ENCODE results near the gene MAGEA12. TPM values are rescaled to one million over a fixed set of nuclear protein-coding genes. Genes with fewer than 3 reads are reported as not detected.
"Not testable (repeated sequence)": the region's sequence is repeated elsewhere in the genome, so short reads cannot be mapped to it uniquely, and the experiment has no call there.

MAGEA12 gene, protein sequence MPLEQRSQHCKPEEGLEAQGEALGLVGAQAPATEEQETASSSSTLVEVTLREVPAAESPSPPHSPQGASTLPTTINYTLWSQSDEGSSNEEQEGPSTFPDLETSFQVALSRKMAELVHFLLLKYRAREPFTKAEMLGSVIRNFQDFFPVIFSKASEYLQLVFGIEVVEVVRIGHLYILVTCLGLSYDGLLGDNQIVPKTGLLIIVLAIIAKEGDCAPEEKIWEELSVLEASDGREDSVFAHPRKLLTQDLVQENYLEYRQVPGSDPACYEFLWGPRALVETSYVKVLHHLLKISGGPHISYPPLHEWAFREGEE
- not detected for total RNA-seq
- polyA plus RNA-seq, result not detected
- long read RNA-seq, donor 1, result 0 reads
- long read RNA-seq, donor 2, result 0 reads
- long read RNA-seq, donor 3, result 0 reads
- long read RNA-seq, donor 4, result 0 reads
- long read RNA-seq, donor 5, result 0 reads

DNA sequence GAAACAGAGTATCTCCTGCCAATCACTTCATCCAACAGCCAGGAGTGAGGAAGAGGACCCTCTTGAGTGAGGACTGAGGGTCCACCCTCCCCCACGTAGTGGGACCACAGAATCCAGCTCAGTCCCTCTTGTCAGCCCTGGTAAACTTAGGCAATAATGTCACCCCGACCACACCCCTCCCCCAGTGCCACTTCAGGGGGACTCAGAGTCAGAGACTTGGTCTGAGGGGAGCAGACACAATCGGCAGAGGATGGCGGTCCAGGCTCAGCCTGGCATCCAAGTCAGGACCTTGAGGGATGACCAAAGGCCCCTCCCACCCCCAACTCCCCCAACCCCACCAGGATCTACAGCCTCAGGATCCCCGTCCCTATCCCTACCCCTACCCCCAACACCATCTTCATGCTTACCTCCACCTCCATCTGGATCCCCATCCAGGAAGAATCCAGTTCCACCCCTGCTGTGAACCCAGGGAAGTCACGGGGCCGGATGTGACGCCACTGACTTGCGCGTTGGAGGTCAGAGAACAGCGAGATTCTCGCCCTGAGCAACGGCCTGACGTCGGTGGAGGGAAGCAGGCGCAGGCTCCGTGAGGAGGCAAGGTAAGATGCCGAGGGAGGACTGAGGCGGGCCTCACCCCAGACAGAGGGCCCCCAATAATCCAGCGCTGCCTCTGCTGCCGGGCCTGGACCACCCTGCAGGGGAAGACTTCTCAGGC lies at the start of gene MAGEA12, which contains the start of gene CSAG1:
Gene MAGEA12 (plus strand): TSS at position 497 of the 715 bp plus-strand sequence. CDS start 2,405 bp downstream, outside the sequence.
Gene CSAG1 (minus strand): TSS at position 461 of the 715 bp plus-strand sequence. CDS start 1,261 bp downstream, outside the sequence.
- Histone ChIP-seq H3K27me3 (ENCODE audit: control insufficient read depth in 3 of 3, insufficient read depth in 3 of 3, low read length in 2 of 3) (no peaks in the 10 kb centered on the region), H3K9me3 (ENCODE audit: control insufficient read depth in 4 of 4, insufficient read depth in 3 of 4, low read length in 3 of 4) (peaks cover 0 to 3% (median 0%) of the 10 kb centered on the region in 4 donors), H3K36me3 (ENCODE audit: control insufficient read depth in 4 of 4, insufficient read depth in 4 of 4, low read length in 4 of 4) (no peaks in the 10 kb centered on the region), H3K4me3 (no peak within 1 kb of the TSS), H3K4me1 (ENCODE audit: control insufficient read depth in 5 of 5, insufficient read depth in 5 of 5, low read length in 5 of 5) (no peaks in the 10 kb centered on the region), H3K9ac (ENCODE audit: insufficient read depth in 1 of 2, low read length in 2 of 2) (no peak within 1 kb of the TSS), H3K27ac (ENCODE audit: low read depth in 1 of 2, low read length in 1 of 2) (no peak within 1 kb of the TSS)
- TF ChIP-seq, protein P1, sequence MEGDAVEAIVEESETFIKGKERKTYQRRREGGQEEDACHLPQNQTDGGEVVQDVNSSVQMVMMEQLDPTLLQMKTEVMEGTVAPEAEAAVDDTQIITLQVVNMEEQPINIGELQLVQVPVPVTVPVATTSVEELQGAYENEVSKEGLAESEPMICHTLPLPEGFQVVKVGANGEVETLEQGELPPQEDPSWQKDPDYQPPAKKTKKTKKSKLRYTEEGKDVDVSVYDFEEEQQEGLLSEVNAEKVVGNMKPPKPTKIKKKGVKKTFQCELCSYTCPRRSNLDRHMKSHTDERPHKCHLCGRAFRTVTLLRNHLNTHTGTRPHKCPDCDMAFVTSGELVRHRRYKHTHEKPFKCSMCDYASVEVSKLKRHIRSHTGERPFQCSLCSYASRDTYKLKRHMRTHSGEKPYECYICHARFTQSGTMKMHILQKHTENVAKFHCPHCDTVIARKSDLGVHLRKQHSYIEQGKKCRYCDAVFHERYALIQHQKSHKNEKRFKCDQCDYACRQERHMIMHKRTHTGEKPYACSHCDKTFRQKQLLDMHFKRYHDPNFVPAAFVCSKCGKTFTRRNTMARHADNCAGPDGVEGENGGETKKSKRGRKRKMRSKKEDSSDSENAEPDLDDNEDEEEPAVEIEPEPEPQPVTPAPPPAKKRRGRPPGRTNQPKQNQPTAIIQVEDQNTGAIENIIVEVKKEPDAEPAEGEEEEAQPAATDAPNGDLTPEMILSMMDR (IDR thresholded peaks at IDR 0.05; ENCODE audit: control extremely low read depth, extremely low read depth), result no peak
- DNase-seq (no peak), ATAC-seq (ENCODE audit: insufficient read depth, low FRiP score) (no peak)
- WGBS, 2 donors, result 89 to 96% methylated on average over 18 to 21 of the region's 21 CpGs

DNA sequence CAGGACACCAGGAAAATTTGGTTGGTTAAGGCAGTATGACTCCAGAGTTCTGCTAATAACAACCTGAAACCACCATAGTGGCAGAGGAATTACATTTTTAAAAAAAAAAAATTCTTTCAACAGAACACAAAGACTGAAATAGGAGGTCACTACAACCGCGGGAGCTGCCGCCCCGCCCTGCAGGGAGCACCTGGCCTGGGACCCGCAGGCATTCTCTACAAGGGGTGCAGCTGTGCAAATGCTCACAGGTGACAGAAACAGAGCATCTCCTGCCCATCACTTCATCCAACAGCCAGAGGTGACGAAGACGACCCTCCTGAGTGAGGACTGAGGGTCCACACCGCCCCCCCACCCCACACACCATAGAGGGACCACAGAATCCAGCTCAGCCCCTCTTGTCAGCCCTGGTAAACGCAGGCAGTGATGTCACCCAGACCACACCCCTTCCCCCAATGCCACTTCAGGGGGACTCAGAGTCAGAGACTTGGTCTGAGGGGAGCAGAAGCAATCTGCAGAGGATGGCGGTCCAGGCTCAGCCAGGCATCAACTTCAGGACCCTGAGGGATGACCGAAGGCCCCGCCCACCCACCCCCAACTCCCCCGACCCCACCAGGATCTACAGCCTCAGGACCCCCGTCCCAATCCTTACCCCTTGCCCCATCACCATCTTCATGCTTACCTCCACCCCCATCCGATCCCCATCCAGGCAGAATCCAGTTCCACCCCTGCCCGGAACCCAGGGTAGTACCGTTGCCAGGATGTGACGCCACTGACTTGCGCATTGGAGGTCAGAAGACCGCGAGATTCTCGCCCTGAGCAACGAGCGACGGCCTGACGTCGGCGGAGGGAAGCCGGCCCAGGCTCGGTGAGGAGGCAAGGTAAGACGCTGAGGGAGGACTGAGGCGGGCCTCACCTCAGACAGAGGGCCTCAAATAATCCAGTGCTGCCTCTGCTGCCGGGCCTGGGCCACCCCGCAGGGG lies 35.3 kb upstream of the MAGEA12 start, which contains the start of gene MAGEA3:
Gene MAGEA3 (plus strand): TSS at position 843 of the 980 bp plus-strand sequence. CDS start 2,039 bp downstream, outside the sequence.
- not testable (repeated sequence) for H3K9ac ChIP-seq (ENCODE audit: insufficient read depth in 1 of 2, low read length in 2 of 2); H3K27ac ChIP-seq (ENCODE audit: low read depth in 1 of 2, low read length in 1 of 2); H3K4me1 ChIP-seq (ENCODE audit: control insufficient read depth in 5 of 5, insufficient read depth in 5 of 5, low read length in 5 of 5); H3K4me3 ChIP-seq; DNase-seq; H3K9me3 ChIP-seq (ENCODE audit: control insufficient read depth in 4 of 4, insufficient read depth in 3 of 4, low read length in 3 of 4); ATAC-seq (ENCODE audit: insufficient read depth, low FRiP score); H3K27me3 ChIP-seq (ENCODE audit: control insufficient read depth in 3 of 3, insufficient read depth in 3 of 3, low read length in 2 of 3); H3K36me3 ChIP-seq (ENCODE audit: control insufficient read depth in 4 of 4, insufficient read depth in 4 of 4, low read length in 4 of 4)
- WGBS, 2 donors, result 87% methylated on average over 7 of the region's 34 CpGs; no CpG with 5 or more reads in 1 of the 2 donors

DNA sequence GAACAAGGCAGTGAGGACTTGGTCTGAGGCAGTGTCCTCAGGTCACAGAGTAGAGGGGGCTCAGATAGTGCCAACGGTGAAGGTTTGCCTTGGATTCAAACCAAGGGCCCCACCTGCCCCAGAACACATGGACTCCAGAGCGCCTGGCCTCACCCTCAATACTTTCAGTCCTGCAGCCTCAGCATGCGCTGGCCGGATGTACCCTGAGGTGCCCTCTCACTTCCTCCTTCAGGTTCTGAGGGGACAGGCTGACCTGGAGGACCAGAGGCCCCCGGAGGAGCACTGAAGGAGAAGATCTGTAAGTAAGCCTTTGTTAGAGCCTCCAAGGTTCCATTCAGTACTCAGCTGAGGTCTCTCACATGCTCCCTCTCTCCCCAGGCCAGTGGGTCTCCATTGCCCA lies 33.2 kb upstream of the MAGEA12 start:
- not testable (repeated sequence) for H3K36me3 ChIP-seq (ENCODE audit: control insufficient read depth in 4 of 4, insufficient read depth in 4 of 4, low read length in 4 of 4); H3K9me3 ChIP-seq (ENCODE audit: control insufficient read depth in 4 of 4, insufficient read depth in 3 of 4, low read length in 3 of 4); H3K4me1 ChIP-seq (ENCODE audit: control insufficient read depth in 5 of 5, insufficient read depth in 5 of 5, low read length in 5 of 5); H3K27ac ChIP-seq (ENCODE audit: low read depth in 1 of 2, low read length in 1 of 2); H3K9ac ChIP-seq (ENCODE audit: insufficient read depth in 1 of 2, low read length in 2 of 2); H3K27me3 ChIP-seq (ENCODE audit: control insufficient read depth in 3 of 3, insufficient read depth in 3 of 3, low read length in 2 of 3); H3K4me3 ChIP-seq; ATAC-seq (ENCODE audit: insufficient read depth, low FRiP score)
- 89 to 98% methylated on average over 4 of the region's 5 CpGs for WGBS, 2 donors
- peak in 1 of 3 donors; percentile 8 for DNase-seq

DNA sequence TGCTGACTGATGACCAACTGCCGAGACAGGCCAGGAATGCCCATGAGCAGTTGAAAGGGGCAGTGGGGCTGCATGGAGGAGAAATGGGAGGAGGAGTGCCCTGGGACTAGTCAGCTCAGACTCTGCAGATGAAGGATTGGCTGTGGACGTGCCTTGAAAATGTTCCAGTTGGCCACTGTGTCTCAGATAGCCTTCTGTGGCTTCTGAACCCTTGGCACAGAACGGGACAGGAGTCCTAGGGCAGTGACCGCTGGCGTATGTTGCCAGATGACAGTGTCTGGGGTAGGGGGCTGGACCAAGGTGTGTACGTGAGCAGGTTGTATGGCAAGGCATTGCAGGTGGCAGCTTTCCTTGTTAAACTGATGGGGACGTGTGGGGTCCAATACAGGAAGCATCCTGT lies 27.1 kb upstream of the MAGEA12 start:
- not testable (repeated sequence) for H3K27ac ChIP-seq (ENCODE audit: low read depth in 1 of 2, low read length in 1 of 2); DNase-seq; H3K9me3 ChIP-seq (ENCODE audit: control insufficient read depth in 4 of 4, insufficient read depth in 3 of 4, low read length in 3 of 4); H3K4me3 ChIP-seq; H3K36me3 ChIP-seq (ENCODE audit: control insufficient read depth in 4 of 4, insufficient read depth in 4 of 4, low read length in 4 of 4); H3K9ac ChIP-seq (ENCODE audit: insufficient read depth in 1 of 2, low read length in 2 of 2); H3K27me3 ChIP-seq (ENCODE audit: control insufficient read depth in 3 of 3, insufficient read depth in 3 of 3, low read length in 2 of 3); ATAC-seq (ENCODE audit: insufficient read depth, low FRiP score); H3K4me1 ChIP-seq (ENCODE audit: control insufficient read depth in 5 of 5, insufficient read depth in 5 of 5, low read length in 5 of 5)
- 74 to 90% methylated on average over 2 to 4 of the region's 7 CpGs for WGBS, 2 donors

DNA sequence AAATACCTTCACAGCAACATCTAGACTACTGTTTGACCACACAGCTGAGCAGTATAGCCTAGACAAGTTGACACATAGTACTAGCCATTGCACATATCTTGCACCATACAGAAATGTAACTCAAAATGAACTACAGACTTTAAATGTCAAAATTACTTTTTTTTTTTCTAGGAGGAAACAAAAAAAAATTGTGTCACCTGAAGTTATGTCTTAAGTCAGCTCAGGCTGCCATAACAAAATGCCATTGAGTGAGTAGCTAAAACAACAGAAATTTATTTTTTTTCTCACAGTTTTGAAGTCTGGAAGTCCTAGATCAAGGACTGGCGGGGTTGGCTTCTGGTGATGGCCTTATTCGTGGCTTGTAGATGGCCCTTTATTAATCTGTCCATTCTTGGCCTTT lies 24.4 kb upstream of the MAGEA12 start, which contains the start of gene CSAG2:
Gene CSAG2 (minus strand): TSS at position 101 of the 400 bp plus-strand sequence. CDS start 161 bp downstream, outside the sequence.
- H3K9ac ChIP-seq (ENCODE audit: insufficient read depth in 1 of 2, low read length in 2 of 2); H3K4me1 ChIP-seq (ENCODE audit: control insufficient read depth in 5 of 5, insufficient read depth in 5 of 5, low read length in 5 of 5); H3K4me3 ChIP-seq; DNase-seq; ATAC-seq (ENCODE audit: insufficient read depth, low FRiP score); H3K27me3 ChIP-seq (ENCODE audit: control insufficient read depth in 3 of 3, insufficient read depth in 3 of 3, low read length in 2 of 3); H3K36me3 ChIP-seq (ENCODE audit: control insufficient read depth in 4 of 4, insufficient read depth in 4 of 4, low read length in 4 of 4); H3K9me3 ChIP-seq (ENCODE audit: control insufficient read depth in 4 of 4, insufficient read depth in 3 of 4, low read length in 3 of 4); H3K27ac ChIP-seq (ENCODE audit: low read depth in 1 of 2, low read length in 1 of 2): not testable (repeated sequence)
- WGBS, 2 donors, result no CpG with 5 or more reads among the region's 2 CpGs

DNA sequence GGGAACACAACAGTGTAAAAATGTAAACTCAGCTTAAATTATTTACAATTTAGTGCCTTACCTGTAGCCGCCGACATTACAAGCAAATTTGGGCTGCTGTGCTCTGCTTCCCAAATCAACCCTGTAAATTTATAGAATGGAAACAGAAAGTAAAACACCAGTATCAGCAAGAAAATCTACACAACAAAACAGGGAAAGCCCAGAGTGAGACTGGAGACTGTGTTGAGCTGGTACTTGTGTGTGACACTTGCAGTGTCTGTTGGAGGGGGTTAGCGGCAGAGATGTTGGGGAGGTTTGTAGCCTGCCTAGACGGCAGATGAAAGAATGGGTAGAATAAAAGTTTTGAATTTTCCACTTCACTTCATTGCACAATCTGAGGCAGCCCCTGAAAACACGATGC lies 20.4 kb upstream of the MAGEA12 start:
- not testable (repeated sequence) for H3K9me3 ChIP-seq (ENCODE audit: control insufficient read depth in 4 of 4, insufficient read depth in 3 of 4, low read length in 3 of 4); H3K36me3 ChIP-seq (ENCODE audit: control insufficient read depth in 4 of 4, insufficient read depth in 4 of 4, low read length in 4 of 4); H3K4me3 ChIP-seq; ATAC-seq (ENCODE audit: insufficient read depth, low FRiP score); DNase-seq; H3K27ac ChIP-seq (ENCODE audit: low read depth in 1 of 2, low read length in 1 of 2); H3K4me1 ChIP-seq (ENCODE audit: control insufficient read depth in 5 of 5, insufficient read depth in 5 of 5, low read length in 5 of 5); H3K27me3 ChIP-seq (ENCODE audit: control insufficient read depth in 3 of 3, insufficient read depth in 3 of 3, low read length in 2 of 3); H3K9ac ChIP-seq (ENCODE audit: insufficient read depth in 1 of 2, low read length in 2 of 2)
- no CpG with 5 or more reads among the region's 5 CpGs for WGBS, 2 donors

All from lung (tissue), 16 donors.